LNCaP clone FGC (cell line): ENCODE measurements around the gene SULT1A4.
"Not testable (repeated sequence)": the region's sequence is repeated elsewhere in the genome, so short reads cannot be mapped to it uniquely, and the experiment has no call there.

Source experiments
- DNase-seq: peaks from one replicate; pipeline ENCODE4 v3.0.0-alpha.2; 2011; ENCODE audit warnings: low read depth
- H3K4me3 ChIP-seq: 2 replicates; pipeline ENCODE4 v1.5.1; 2011; ENCODE audit warnings: mild to moderate bottlenecking, low read depth, low read length, control low read depth

The SULT1A4 gene

GRCh38 chr16:29459706-29460646 lies at the start of gene SULT1A4:
TSS of gene SULT1A4 (plus strand) at chr16:29459913. CDS start at chr16:29461386, 1,473 bp downstream.
- not testable (repeated sequence) for H3K4me3 ChIP-seq, DNase-seq

DNA sequence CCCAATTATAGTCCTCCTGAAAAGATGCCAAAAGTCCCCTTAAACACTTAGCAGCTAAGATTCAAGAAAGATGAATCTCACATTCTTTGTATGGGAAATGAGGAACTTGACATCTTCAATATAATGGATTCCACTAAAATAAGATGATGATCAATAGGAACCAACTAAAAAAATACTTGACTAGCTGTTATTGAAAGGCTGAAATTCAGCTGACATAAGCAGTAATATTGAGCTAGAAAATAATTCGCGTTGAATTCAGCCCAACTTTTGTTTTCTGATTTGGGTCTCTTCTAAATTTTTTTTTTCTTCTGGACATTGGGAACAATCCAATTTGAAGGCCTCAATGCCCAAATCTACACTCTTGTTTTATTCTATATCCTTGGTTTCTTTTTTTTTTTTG lies 36.1 kb upstream of the SULT1A4 start:
- H3K4me3 ChIP-seq, DNase-seq: not testable (repeated sequence)

- not testable (repeated sequence) for H3K4me3 ChIP-seq, DNase-seq
These were observed 34.3 kb upstream of the SULT1A4 start for GRCh38 chr16:29425390-29425789.

GRCh38 chr16:29453754-29454153 lies 6.0 kb upstream of the SULT1A4 start:
- DNase-seq, H3K4me3 ChIP-seq: not testable (repeated sequence)

- not testable (repeated sequence) for DNase-seq, H3K4me3 ChIP-seq
These were observed 5.4 kb upstream of the SULT1A4 start, which contains the start of the genes BOLA2 and SLX1B for GRCh38 chr16:29454269-29454668. TSS of gene BOLA2 (minus strand) at chr16:29454351. CDS start at chr16:29454253, 98 bp downstream. TSS of gene SLX1B (plus strand) at chr16:29454533.

GRCh38 chr16:29454828-29455227 lies 4.9 kb upstream of the SULT1A4 start:
- DNase-seq, H3K4me3 ChIP-seq: not testable (repeated sequence)

DNA sequence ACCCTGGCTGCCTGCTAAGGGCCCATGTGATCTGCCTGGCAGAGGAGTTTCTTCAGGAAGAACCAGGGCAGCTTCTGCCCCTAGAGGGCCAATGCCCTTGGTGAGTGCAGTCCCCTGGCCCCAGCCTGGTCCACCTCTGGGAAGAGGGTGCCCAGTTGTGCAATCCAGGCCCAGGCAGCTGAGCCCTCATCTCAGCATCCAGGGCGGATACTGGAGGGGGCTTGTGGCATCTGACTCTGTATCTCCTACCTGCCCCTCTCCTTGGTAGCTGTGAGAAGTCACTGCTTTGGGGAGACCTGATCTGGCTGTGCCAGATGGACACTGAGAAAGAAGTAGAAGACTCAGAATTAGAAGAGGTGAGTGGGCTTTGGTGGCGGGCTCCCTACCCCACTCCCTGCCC lies 2.1 kb upstream of the SULT1A4 start:
- not testable (repeated sequence) for H3K4me3 ChIP-seq, DNase-seq

DNA sequence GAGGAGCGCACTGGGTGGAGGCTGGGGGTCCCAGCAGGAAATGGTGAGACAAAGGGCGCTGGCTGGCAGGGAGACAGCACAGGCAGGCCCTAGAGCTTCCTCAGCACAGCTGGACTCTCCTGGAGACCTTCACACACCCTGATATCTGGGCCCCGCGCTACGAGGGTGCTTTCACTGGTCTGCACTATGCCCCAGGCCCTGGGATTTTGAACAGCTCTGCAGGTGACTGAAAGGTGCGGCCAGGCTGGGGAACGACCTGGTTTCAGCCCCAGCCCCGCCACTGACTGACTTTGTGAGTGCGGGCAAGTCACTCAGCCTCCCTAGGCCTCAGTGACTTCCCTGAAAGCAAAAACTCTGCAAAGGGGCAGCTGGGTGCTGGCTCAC lies 926 bp downstream of the SULT1A4 start:
- DNase-seq, H3K4me3 ChIP-seq: not testable (repeated sequence)

GRCh38 chr16:29465985-29466824 lies 6.5 kb downstream of the SULT1A4 start:
- H3K4me3 ChIP-seq, DNase-seq: not testable (repeated sequence)

GRCh38 chr16:29466904-29467303 lies 7.2 kb downstream of the SULT1A4 start:
- DNase-seq, H3K4me3 ChIP-seq: not testable (repeated sequence)

- DNase-seq, H3K4me3 ChIP-seq: not testable (repeated sequence)
These were observed 8.1 kb downstream of the SULT1A4 start for GRCh38 chr16:29467654-29468366.

DNA sequence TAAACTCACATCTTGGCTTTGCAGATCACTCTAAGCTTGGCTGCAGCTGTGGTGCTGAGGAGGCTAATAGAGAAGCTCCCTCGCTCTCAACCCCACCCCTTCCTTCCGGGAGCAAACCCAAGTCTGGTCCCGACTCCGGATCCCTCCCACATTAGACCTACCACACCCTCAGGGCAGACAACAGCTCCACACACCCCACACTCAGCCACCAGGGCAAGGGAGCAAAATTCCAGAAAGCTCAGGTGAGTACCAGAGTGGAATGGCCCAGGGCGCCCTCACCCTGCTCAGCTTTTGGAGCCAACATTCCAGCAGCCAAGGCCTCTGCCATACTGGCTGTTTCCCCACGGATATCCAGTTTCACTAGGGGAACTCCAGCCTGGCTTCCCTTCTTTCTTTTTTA lies 9.9 kb downstream of the SULT1A4 start:
- H3K4me3 ChIP-seq, DNase-seq: not testable (repeated sequence)

GRCh38 chr16:29472065-29472464 lies 12.4 kb downstream of the SULT1A4 start:
- H3K4me3 ChIP-seq, DNase-seq: not testable (repeated sequence)

DNA sequence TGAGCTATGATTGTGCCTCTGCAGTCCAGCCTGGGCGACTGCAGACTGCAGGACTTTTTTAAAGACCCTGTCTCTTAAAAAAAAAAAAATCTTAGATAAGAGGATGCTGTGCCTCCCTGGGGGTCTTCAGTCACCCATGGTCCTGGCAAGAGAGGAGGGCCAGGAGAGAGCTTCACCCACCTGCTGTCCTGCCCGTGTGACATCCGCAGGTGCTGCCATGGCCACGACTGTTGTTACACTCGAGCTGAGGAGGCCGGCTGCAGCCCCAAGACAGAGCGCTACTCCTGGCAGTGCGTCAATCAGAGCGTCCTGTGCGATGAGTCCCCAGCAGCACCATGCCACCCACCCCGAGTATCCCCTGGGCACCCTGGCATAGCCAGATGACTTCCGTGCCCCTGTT lies 22.6 kb downstream of the SULT1A4 start:
- DNase-seq, H3K4me3 ChIP-seq: not testable (repeated sequence)

DNA sequence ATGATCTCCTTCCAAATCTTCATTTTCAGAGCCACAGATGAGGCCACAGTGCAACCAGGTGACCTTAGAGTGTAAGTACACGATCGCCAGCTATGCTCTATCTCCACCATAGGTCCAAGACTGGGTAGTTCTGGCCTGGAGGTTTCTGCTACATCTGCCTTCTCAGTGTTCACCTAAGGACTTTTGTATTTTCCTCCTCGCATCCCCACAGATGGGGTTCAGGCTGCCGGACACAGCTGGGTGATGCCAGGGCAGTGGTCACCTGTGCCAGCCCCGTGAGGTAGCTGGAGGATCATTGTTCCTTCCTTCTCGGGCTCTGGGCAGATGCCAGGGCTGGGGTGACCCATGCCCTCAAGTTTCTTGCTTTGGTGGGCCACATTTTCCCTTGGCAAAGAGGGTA lies 46.6 kb downstream of the SULT1A4 start, which contains the start of gene NPIPB12:
NPIPB12 (minus strand) TSS at position 101 of the 400 bp plus-strand sequence.
- DNase-seq, H3K4me3 ChIP-seq: not testable (repeated sequence)
